Measurements from ENCODE around the gene NFKBIE. TPM values are rescaled to one million over a fixed set of nuclear protein-coding genes. Genes with fewer than 3 reads are reported as not detected.
A peak's percentile ranks its signal among the peaks of the same experiment; 100 is the strongest.

Gene NFKBIE
- polyA plus RNA-seq, 3 donors = 10.3 to 13.4 (median 13.4) TPM

- no peak for DNase-seq (ENCODE audit: extremely low read depth in 1 of 11, low read depth in 9 of 11, low spot score in 4 of 11)
Observed at GRCh38 chr6:44276667-44277640, 11.6 kb upstream of the NFKBIE start.

- no peak for DNase-seq (ENCODE audit: extremely low read depth in 1 of 11, low read depth in 9 of 11, low spot score in 4 of 11)
Observed at GRCh38 chr6:44275749-44276648, 10.6 kb upstream of the NFKBIE start.

- no peak for DNase-seq (ENCODE audit: extremely low read depth in 1 of 11, low read depth in 9 of 11, low spot score in 4 of 11)
Observed at GRCh38 chr6:44275271-44275748, 10.0 kb upstream of the NFKBIE start.

- DNase-seq (ENCODE audit: extremely low read depth in 1 of 11, low read depth in 9 of 11, low spot score in 4 of 11) = no peak
Observed at GRCh38 chr6:44273617-44274016, 8.3 kb upstream of the NFKBIE start.

GRCh38 chr6:44272999-44273566 lies 7.7 kb upstream of the NFKBIE start:
- DNase-seq (ENCODE audit: extremely low read depth in 1 of 11, low read depth in 9 of 11, low spot score in 4 of 11) = no peak

GRCh38 chr6:44272529-44272928 lies 7.2 kb upstream of the NFKBIE start:
- no peak for DNase-seq (ENCODE audit: extremely low read depth in 1 of 11, low read depth in 9 of 11, low spot score in 4 of 11)

GRCh38 chr6:44271914-44272313 lies 6.6 kb upstream of the NFKBIE start:
- no peak for DNase-seq (ENCODE audit: extremely low read depth in 1 of 11, low read depth in 9 of 11, low spot score in 4 of 11)

- no peak for DNase-seq (ENCODE audit: extremely low read depth in 1 of 11, low read depth in 9 of 11, low spot score in 4 of 11)
Observed at GRCh38 chr6:44271406-44271723, 6.0 kb upstream of the NFKBIE start.

- no peak for DNase-seq (ENCODE audit: extremely low read depth in 1 of 11, low read depth in 9 of 11, low spot score in 4 of 11)
Observed at GRCh38 chr6:44270526-44271405, 5.4 kb upstream of the NFKBIE start.

GRCh38 chr6:44269921-44270525 lies 4.7 kb upstream of the NFKBIE start, which contains the start of gene TMEM151B:
TMEM151B (plus strand) TSS chr6:44270450; CDS start chr6:44270743, 293 bp downstream.
- DNase-seq (ENCODE audit: extremely low read depth in 1 of 11, low read depth in 9 of 11, low spot score in 4 of 11) = no peak

- DNase-seq (ENCODE audit: extremely low read depth in 1 of 11, low read depth in 9 of 11, low spot score in 4 of 11) = no peak
Observed at GRCh38 chr6:44269178-44269920, 4.0 kb upstream of the NFKBIE start.

GRCh38 chr6:44268095-44268628 lies 2.8 kb upstream of the NFKBIE start:
- DNase-seq (ENCODE audit: extremely low read depth in 1 of 11, low read depth in 9 of 11, low spot score in 4 of 11) = peak in 4 of 11 donors; percentile 55 to 62 (median 56)

GRCh38 chr6:44267252-44267651 lies 1.9 kb upstream of the NFKBIE start:
- DNase-seq (ENCODE audit: extremely low read depth in 1 of 11, low read depth in 9 of 11, low spot score in 4 of 11) = no peak

GRCh38 chr6:44266347-44266746 lies 996 bp upstream of the NFKBIE start:
- DNase-seq (ENCODE audit: extremely low read depth in 1 of 11, low read depth in 9 of 11, low spot score in 4 of 11) = no peak

- no peak for DNase-seq (ENCODE audit: extremely low read depth in 1 of 11, low read depth in 9 of 11, low spot score in 4 of 11)
Observed at GRCh38 chr6:44265722-44266233, 427 bp upstream of the NFKBIE start.

- peak in 1 of 11 donors; percentile 28 for DNase-seq (ENCODE audit: extremely low read depth in 1 of 11, low read depth in 9 of 11, low spot score in 4 of 11)
Observed at GRCh38 chr6:44264154-44265006, 971 bp downstream of the NFKBIE start.
